NCI-H2081 (cell line): ENCODE data around the gene CCDC28A.

Source experiments
- DNase-seq, 2 experiments: peaks; one replicate each; lab custom pipeline; 2025; lab: John Stamatoyannopoulos, UW

CCDC28A gene

DNA sequence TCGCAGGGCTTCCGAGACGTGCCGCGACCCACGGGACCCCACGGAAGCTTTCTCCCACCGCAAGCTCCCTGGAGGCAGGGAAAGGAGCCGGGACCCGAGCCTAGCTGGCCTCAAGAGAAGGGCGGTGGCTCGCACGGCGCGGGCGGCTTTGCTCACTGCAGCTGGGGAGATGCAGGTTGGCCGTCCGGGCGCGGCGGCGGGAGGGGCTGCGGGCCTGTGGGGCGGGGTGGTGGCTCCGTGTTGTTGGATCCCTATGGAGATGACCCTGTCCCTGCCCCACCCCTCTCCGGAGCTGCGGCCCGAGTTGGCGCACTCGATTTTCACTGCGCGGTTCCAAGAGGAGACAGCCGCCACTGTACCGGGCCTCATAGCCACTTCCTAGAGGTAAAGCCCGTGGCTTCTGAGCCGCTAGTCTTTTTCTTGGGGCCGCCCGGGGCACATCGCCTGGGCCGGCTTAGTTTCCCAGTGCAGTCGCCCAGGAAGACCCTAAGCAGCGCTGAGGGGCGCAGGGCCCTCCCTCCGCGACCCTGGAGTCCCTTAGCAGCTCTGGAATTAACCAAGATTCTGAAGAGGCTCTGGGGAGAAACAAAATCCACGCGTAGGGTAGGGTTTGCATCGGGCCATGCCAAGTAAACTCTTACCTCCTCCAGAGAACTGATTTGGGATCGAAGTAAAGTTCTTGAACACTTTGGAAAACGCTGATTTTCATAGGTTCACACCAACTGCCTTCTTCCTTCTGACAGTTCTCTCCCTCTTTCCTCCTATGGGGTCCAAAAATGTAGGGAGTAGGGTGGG lies 22.4 kb downstream of the CCDC28A start, which contains the start of gene ECT2L:
Gene ECT2L (plus strand): TSS at position 279 of the 795 bp plus-strand sequence. CDS start 17,188 bp downstream, outside the sequence.
- DNase-seq: peak; percentile 6 to 38

DNA sequence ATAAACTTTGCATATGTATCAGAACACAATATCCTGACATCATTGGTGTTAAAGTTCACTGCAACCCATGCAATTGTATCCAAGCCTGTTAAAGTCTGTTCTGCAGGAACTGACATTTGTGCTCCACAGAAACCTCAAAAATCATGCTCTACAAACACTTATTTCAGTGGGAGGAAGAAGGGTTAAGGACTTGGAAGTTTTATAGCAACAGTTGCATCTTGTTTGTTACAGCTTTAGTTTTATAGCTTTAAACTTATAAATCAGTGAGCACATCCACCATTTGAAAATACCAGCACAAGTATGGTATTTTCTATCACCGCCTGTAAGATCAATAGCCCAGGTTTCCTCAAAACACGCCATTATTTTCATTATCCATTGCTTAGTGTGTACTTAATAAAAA lies 23.2 kb downstream of the CCDC28A start:
- DNase-seq: no peak

- DNase-seq: no peak
These were observed 24.4 kb downstream of the CCDC28A start for GRCh38 chr6:138797806-138798446.

GRCh38 chr6:138800377-138801150 lies 27.0 kb downstream of the CCDC28A start:
- no peak for DNase-seq

- no peak for DNase-seq
These were observed 29.8 kb downstream of the CCDC28A start for GRCh38 chr6:138803331-138803730.

- no peak for DNase-seq
These were observed 30.3 kb downstream of the CCDC28A start for GRCh38 chr6:138803861-138804260.

DNA sequence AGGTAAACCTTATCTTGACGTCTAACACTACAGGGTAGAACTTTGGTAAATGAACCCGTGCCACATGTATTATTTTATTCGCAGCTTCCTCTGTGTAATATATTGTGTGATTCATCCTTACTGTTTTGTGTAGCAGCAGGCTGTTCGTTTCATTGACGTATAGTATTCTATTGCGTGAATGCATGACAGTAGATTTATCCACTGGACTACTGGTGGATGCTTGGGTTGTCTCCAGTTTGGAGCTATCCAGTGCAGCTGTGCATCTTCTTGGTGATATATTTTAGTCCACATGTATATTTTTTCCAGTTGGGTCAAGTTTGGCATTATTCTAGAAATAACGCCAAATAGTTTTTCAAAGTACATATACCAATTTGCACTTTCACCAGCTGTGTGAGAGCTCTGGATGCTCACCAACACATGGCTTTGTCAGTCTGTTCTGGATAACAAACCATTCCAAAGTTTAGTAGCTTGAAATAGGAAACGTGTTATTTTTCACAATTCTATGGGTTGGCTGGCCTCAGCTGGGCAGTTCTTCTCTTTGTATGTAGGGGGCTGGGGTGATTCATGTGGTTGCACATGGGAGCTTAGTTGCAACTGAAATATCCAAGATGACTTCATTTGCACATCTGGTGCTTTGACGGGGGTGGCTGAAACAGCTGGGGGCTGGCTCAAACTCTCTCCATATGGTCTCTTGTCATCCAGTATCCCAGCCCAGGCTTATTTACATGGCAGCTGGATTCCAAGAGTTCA lies 31.6 kb downstream of the CCDC28A start:
- no peak for DNase-seq

GRCh38 chr6:138806889-138807288 lies 33.3 kb downstream of the CCDC28A start:
- no peak for DNase-seq

DNA sequence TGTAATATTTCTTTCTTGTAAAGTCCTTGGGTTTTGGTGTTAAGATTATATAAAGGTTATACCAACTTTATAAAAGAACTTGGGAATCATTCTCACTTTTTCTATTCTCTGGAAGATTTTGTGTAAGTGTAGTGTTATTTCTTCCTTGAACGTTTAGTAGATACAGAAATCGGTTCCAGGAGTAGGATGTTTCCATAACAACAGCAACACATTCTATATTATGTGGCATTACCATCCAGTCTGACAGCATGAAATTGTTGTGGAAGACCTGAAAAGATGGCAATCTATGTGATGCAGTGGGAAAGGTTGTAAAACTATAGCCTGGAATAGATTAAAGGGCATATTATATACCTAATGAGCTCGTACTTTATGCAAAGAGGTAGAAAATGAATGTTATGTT lies 36.1 kb downstream of the CCDC28A start:
- no peak for DNase-seq

- DNase-seq: no peak
These were observed 38.3 kb downstream of the CCDC28A start for GRCh38 chr6:138811866-138812265.

- DNase-seq: peak; percentile 66 to 92
These were observed 40.7 kb downstream of the CCDC28A start for GRCh38 chr6:138814179-138814834.

- no peak for DNase-seq
These were observed 41.7 kb downstream of the CCDC28A start for GRCh38 chr6:138815221-138815620.

DNA sequence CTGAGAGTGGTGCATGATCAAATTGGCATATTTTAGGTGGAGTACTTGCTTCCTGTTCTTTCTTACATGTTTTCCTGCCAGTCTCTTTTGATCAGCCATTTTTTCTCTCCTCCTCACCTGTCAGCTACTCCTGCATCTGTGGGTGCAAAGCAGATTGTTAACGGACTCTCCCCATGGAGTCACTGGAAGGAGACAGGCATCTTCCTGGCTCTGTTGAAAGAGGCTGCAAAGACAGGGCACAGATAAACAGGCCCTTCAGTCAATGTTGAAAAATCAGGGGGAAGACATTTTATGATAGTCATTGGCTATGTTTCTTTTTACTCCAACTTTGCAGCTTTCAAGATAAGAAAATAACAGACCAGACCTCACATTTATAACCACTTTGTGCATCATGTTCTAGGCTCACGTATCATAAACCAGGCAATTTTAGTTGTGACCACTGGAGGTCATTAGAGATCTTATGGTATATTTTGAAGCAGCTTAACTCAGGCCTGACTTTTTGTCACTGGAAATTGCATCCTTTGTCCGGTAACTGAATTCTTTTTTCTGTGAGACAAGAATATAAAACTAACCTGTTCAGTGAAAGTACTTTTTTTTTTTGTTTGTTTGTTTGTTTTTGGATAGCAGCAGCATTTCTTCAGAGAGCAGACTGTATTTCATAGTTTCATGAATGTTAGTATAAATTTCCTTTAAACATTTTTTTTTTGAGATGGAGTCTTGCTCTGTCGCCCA lies 42.4 kb downstream of the CCDC28A start:
- peak; percentile 29 to 75 for DNase-seq

DNA sequence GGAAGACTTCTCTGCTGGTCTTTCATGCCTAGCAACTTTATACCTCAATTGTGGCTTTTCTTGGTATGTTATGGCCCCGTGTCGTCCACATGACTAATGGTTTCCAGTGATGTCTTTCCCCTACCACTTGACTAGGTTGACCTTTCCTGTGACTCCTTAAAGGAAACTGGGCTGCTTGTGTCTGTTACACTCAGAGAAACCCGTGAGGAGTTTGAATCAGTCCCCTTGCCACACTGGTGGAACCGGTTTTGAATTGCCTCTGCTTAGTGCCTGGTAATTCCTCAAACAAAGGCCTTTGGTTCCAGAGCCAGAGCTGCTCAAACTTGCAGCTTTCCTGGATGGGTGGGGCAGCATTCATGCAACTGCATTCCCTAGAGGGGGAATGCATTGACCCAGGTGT lies 44.2 kb downstream of the CCDC28A start:
- DNase-seq: peak; percentile 44 to 69

DNA sequence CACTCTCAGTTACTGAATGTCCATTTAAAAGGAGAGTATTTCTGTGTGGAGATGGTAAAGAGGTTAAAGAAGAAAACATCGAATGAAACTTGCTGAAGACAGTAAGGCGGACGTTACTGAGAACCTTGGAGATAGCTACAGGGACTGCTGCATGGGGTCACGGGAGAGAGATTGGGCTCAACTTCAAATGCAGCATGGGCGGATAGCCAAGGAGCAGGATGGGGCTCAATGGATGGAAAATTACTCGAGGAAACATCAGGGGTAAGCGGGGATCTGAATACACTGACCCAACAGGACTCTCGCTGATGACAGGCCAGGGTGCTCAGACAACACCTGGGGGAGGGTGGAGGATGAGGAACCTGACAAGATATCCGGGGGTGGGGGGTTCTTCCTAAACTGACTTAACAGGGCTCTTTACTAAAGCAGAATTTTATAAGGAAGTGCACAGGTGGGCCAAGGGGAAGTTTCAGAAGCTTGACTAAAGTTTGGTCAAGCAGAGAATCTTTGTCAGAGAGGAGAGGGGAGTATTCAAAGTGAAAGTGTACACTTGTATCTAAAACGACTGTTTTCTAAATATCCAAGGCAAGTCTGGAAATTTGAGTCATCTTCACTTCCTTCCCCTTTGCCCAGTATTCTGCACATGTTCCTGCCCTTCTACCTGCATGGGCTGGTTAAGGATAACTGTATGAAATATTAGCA lies 45.1 kb downstream of the CCDC28A start:
- no peak for DNase-seq

- peak in 1 of 2 experiments; percentile 41 for DNase-seq
These were observed 48.0 kb downstream of the CCDC28A start for GRCh38 chr6:138821519-138821918.

DNA sequence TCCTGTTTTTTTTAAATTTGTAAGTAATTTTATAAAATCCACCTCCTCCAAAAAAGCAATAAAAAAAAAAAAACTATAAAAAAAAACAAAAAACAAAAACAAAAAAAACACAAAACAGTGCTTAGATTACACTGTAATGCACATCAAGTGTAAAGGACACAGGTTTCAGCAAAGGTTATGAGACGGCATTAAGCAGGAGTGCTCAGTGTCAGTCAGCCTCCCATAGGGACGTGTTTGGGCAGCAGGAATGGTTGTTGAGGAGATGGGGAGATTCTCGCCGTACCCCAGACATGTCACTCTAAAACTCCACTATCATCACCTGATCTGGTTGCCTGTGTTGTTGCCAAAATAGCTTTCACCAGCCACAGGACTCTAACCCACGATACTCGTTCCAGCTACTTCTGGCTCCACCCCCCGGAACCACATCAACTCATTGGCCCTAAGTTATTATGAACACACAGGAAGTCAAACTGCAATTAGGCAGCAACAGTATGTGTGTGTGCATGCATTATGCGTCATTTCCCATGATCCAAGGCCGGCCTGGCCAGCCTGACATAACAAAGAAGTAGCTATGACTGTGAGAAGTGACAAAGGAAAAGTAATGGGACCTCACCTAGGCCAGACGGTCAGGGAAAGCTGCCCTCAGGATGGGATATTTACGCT lies 51.0 kb downstream of the CCDC28A start:
- DNase-seq: no peak

- no peak for DNase-seq
These were observed 56.7 kb downstream of the CCDC28A start for GRCh38 chr6:138830248-138830647.

GRCh38 chr6:138832182-138832581 lies 58.6 kb downstream of the CCDC28A start:
- DNase-seq: no peak
